Head of caudate nucleus (tissue), 42 donors: ENCODE data around the gene SNF8.
"Not testable (repeated sequence)": the region's sequence is repeated elsewhere in the genome, so short reads cannot be mapped to it uniquely, and the experiment has no call there.

Experiments used
- DNase-seq, 42 donors: peaks; one replicate each; pipeline versions ENCODE4 v3.0.0 to v3.0.0-alpha.2; 2020 to 2021; ENCODE audit warnings: mixed read lengths in 7 of 42
- intact Hi-C: fragments of 100-400 bp; cut with DNase I; formaldehyde crosslinking; loops from one replicate; pipeline ENCODE4 v1.15.0; 2022

The SNF8 gene

GRCh38 chr17:48945261-48945651 lies 614 bp upstream of the SNF8 start:
- DNase-seq: not testable (repeated sequence)
- intact Hi-C loops: loop anchor here (2.0 kb wide), 1 partner anchor 36 kb away; the partner anchor contains the start of gene UBE2Z

GRCh38 chr17:48933035-48933434 lies 11.6 kb downstream of the SNF8 start:
- peak in 1 of 42 donors; percentile 11 for DNase-seq
- intact Hi-C loops: no loop called here

GRCh38 chr17:48930435-48930873 lies 14.2 kb downstream of the SNF8 start:
- intact Hi-C loops: no loop called here
- no peak for DNase-seq

GRCh38 chr17:48929812-48930165 lies 14.9 kb downstream of the SNF8 start:
- intact Hi-C loops: no loop called here
- DNase-seq: no peak

GRCh38 chr17:48928876-48929811 lies 15.5 kb downstream of the SNF8 start:
- intact Hi-C loops: no loop called here
- no peak for DNase-seq

GRCh38 chr17:48927978-48928745 lies 16.5 kb downstream of the SNF8 start:
- intact Hi-C loops: no loop called here

GRCh38 chr17:48925991-48926342 lies 18.7 kb downstream of the SNF8 start:
- intact Hi-C loops: no loop called here
- DNase-seq: no peak

More at GRCh38 chr17:48927978-48928745, 16.5 kb downstream of the SNF8 start:
- no peak for DNase-seq

- intact Hi-C loops: no loop called here
- peak in 5 of 42 donors; percentile 13 to 52 (median 33) for DNase-seq
Measured at GRCh38 chr17:48925251-48925990, 19.2 kb downstream of the SNF8 start.

- DNase-seq: no peak
- intact Hi-C loops: no loop called here
Measured at GRCh38 chr17:48915459-48916282, 29.0 kb downstream of the SNF8 start.

- DNase-seq: no peak
- intact Hi-C loops: no loop called here
Measured at GRCh38 chr17:48912476-48912875, 32.2 kb downstream of the SNF8 start.

GRCh38 chr17:48910370-48910769 lies 34.3 kb downstream of the SNF8 start:
- DNase-seq: peak in 24 of 42 donors; percentile 3 to 80 (median 40)
- intact Hi-C loops: no loop called here

GRCh38 chr17:48909783-48910182 lies 34.9 kb downstream of the SNF8 start:
- no peak for DNase-seq
- intact Hi-C loops: loop anchor here (2.0 kb wide), 1 partner anchor 35 kb away; the partner anchor contains the start of gene SNF8

- DNase-seq: peak in 41 of 42 donors; percentile 11 to 74 (median 46)
- intact Hi-C loops: loop anchor here (1.0 to 2.0 kb wide), 2 partner anchors 17 to 36 kb away; partner anchors contain the start of genes ATP5MC1 and SNF8
Measured at GRCh38 chr17:48908853-48909394, 35.7 kb downstream of the SNF8 start.

- intact Hi-C loops: loop anchor here (1.0 to 2.0 kb wide), 2 partner anchors 16 to 37 kb away; partner anchors contain the start of genes ATP5MC1 and SNF8
- DNase-seq: peak; percentile 83 to 98 (median 95)
Measured at GRCh38 chr17:48908047-48908843, 36.4 kb downstream of the SNF8 start, which contains the start of gene UBE2Z. Gene UBE2Z (plus strand): TSS chr17:48908407. CDS start chr17:48908504, 97 bp downstream.

GRCh38 chr17:48907713-48908046 lies 37.0 kb downstream of the SNF8 start:
- no peak for DNase-seq
- intact Hi-C loops: loop anchor here (1.0 to 2.0 kb wide), 2 partner anchors 15 to 37 kb away; partner anchors contain the start of genes ATP5MC1 and SNF8

- intact Hi-C loops: no loop called here
- no peak for DNase-seq
Measured at GRCh38 chr17:48905987-48906515, 38.6 kb downstream of the SNF8 start.

GRCh38 chr17:48904428-48904827 lies 40.2 kb downstream of the SNF8 start:
- intact Hi-C loops: no loop called here

More at GRCh38 chr17:48904428-48904827, 40.2 kb downstream of the SNF8 start:
- no peak for DNase-seq
